GM21619 (cell line): ENCODE data around the gene TNFRSF13B.
"Not testable (repeated sequence)": the region's sequence is repeated elsewhere in the genome, so short reads cannot be mapped to it uniquely, and the experiment has no call there.

Experiments used
- ATAC-seq: cut with Tn5 transposase; IDR thresholded peaks from one replicate; pipeline ENCODE4 v1.9.1; 2021; ENCODE audit not compliant: unreplicated experiment

The TNFRSF13B gene

DNA sequence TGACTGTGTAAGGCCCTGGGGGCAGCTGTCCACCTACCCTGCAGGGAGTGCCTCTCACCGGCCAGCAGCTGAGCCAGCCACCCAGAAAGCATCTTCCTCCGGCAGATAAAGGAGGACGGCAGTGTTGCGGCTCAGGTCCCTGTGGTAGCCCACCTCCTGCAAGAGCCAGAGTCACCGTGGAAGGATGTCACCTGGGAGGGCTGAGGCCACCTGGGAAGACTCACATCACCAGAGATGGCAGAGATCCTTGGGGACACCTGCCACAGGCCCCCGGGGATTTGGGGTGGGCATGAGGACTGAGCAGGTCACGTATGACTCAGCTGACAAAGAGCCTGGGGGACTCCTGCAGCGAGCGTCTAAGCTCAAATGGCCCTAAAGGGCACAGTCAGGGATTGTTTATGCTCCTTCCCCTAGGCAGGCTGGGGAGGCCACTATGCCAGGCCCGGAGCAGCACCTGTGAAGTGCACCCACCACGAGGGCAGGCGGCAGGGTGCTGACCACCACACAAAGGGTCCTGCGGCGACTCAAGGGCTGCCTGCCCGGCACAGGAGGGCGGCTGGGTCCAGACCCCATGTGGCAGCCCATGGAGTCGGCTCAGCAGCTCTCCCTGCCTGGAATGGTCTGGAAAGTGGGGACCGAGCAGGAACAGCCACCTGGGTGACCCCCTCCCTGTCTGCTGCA, 44.1 kb downstream of the TNFRSF13B start:
- ATAC-seq = no peak

DNA sequence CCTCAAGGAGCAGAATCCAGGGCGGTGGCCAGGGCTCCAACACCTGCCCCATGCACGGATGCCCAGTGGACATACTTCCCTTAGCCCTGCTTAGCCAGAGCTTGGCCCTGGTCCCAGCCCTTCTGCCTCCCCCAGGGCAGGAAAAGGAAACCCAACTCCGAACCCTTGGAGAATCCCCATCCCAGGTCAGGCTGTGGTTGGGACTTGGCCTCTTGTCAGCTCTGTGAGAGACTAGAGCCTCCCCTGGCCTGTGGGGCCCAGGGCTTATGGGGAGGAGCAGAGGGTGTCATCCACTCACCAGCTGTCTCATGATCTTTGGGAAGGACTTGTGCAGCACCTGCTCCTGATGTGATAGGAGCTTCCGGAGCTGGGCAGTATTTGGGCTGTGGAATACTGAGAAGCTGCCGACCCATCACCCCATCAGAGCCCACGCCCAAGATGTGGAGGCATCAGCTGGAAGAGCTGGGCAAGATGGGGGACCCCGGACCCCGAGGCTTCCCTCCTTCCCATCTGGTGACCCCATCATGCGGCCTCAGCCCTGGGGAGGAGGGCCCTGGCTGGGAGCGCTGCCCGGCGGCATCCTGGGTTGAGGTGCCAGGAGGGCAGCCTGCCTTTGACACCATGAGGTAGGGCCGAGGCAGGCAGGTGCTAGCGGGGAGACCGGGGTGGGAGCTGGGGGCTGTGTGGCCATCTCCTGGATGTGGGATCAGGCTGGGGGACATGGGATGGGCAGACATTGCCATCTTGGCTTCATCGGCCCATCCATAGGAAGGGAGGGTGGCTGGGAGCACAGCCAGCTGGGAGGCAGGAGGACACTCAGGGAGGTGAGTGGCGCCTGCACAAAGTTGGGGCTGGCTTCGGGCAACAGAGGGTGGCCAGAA, 45.1 kb downstream of the TNFRSF13B start:
- ATAC-seq = no peak

DNA sequence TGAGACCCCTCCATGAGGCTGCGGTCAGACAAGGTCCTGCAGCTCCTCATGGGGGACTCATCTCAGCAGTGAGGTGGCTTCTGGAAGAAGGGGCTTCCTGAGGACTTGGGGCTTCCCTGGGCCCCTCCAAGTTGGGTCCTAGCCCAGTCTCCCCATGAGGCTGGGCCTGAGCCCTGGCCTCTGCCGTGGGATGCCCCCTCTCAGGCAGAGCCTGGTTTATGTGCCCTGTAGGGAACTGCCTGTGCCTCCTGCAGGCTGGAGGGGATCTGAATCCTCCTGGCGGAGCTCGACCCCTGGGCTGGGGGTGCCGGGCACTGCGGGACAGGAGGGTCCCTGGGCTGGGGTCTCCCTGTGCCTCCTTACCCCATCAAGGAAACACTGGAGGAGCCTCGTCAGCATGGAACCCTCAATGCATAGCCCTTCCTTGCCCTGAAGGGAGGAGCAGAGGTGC, 45.8 kb downstream of the TNFRSF13B start:
- no peak for ATAC-seq

DNA sequence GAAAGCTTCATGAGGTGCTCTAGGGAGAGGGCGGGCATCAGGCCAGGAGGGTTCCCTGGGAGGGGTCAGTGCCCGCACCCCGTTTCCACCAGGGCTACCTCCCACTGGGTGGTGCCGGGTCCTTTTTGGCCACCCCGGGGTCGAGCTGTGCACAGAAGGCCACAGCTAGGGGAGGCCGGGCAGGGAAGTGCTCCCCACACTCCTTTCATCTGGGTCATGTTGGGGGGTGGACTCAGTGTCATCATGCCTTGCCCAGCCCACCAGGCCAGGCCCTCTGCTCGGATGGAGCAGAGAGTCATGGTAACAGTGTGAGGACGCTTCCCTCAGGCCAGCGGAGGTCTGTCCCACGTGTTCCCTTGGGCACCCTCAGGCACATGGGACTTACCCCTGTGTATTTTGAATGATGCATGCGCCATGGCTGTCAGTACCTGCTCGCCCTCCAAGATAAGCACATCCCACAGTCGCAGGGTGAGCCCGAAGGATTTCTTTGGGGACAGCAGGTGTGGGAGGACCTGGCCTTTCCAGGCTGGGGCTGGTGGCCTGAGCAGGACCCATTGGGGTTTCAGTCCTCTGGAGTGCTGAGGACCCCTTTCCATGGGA, 46.4 kb downstream of the TNFRSF13B start:
- no peak for ATAC-seq

DNA sequence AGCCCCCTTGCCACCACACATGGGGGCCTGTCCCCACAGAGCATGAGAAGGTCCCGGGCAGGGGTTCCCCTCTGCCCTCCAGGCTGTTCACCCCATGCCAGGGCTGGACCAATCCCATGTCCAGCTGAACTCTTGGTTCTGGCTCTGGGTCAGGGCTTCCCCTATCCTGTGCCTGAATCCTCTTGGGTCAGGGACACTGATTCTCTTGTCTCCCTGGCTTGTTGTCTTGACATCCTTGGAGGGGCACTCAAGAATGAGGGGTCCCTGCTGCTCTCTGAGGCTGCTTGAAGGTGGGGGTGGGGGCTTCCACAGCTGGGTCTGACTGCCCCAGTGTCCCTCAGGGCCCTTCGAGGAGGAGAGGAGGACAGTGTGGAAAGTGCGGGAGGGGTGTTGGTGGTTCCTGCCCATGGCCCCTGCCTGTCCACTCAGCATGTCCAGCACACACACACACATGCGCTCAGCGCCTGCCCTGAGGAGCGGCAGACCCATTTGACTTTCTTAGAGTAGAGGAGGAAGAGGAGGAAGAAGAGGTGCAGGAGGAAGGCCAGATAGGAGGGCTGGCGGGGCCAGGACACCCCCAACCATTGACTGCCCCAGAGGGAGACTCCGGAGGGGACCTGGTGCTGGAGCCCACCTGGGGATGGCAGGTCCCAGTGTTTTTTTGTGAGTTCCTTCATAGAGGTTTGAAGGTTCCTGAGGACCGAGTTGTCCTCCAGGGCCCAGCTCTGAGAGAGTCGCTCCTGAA, 47.0 kb downstream of the TNFRSF13B start:
- no peak for ATAC-seq

DNA sequence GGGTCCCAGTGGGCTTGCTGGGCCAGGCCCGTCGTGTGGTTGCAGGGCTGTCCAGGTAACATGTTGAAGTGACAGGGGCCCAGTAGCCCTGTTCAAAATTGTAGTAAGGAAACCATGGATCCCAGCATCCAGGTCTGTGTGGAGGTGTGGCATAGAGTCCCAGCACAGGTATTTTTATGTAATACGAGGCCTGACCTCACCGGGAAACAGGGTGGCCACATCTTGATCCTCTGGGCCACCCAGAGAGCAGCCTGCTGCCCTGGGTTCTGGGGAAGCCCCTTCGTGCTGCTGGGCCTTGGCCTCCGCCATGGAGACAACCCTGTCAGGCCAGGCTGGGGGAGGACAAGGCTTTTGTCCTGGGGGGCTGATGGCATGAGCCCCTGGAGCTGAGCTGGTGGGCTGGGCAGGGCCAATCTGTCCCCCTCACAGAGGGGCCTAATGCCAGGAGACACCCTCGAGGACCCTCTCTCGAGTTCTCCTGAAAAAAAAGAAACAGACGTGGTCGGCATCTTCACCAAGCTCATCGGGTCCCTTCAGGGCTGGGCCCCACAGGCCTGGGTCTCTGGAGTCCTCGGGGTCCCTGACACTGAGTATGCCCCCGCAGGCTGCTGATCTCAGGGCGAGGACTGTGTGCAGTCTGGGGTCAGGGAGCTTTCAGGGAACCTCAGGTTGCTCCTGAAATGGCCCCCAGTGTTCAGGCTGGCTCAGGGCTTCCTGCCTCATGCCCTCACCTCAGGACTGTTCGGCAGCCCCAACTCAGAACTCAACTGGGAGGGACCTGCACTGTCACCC, 47.8 kb downstream of the TNFRSF13B start:
- no peak for ATAC-seq

DNA sequence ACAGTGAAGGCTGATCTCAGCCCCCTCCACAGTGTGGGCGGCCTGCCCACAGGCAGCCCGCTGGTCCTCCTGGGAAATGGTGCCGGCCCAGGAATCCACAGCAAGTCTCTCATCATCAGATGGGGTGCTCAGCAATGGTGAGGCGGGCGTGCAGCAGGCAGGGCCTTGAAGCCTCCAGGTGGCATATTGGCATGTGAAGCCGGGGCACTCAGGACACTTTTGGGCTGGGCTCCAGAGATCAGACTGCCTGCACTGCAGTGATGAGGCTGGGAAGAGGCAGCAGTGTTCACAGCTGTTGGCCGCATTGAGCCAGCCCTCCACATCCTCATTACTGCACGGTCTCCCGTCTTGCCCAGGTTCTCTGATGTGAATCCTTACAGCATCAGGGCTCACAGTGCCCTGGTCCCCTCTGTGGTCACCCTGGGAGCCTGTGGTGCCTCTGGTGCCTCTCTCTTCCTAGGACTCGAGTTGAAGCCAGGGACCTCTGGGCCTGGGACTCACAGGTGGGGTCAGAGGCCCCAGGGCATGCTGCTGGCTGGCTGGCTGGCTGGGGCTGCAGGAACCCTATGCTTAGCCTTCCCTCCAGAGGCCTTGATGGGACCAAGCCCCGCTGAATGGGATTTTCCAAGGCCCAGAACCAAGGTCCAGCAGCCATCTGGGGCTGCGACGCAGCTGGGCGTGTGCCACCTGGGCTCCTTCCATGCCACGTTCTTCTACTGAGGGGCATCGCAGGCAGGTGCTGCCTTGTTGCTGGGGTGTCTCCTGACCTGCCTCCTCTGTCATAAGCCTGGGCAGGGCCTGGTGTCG, 48.6 kb downstream of the TNFRSF13B start:
- no peak for ATAC-seq

DNA sequence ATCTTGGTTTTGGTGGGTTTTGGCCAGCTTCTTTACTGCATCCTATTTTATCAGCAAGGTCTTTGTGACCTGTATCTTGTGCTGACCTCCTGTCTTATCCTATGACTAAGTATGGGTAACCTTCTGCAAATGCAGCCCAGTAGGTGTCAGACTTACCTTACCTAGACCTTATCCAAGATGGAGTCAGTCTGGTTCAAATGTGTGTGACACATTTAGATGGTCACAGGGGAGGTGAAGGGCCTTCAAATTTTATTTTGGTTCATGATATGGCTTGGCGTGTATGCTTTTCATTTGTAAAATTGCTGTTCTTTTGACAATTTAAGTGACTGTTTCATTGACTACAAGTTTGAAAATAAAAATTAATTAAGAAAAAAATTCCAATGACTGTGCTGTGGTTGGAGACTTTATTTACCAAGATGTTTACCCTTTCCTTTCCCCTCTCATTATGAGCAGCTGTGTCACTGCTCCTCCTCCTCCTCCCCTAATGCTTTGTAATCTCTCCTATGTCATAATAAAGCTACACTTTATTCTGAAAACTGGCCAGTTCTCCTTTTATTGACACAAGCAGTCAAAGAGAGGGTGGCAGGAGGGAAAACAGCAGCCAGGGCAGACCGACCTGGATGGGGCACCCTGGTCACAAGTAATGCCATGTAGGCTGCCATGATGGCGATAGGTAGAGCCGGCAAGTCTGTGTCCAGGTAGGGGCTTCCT, 49.4 kb downstream of the TNFRSF13B start:
- ATAC-seq = no peak

DNA sequence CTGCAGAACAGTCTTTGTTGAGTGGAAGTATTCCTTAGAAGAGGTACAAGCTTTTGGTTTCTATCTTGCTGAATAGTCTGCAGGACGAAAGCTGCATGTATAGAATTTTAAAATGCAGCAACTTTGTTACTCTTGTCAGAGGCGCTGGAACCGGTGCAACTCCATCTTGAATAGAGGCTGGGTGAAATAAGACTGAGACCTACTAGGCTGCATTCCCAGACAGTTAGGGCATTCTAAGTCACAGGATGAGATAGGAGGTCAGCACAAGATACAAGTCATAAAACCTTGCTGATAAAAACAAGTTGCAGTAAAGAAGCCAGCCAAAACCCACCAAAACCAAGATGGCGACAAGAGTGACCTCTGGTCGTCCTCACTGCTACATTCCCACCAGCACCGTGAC, 50.5 kb downstream of the TNFRSF13B start:
- ATAC-seq = not testable (repeated sequence)

DNA sequence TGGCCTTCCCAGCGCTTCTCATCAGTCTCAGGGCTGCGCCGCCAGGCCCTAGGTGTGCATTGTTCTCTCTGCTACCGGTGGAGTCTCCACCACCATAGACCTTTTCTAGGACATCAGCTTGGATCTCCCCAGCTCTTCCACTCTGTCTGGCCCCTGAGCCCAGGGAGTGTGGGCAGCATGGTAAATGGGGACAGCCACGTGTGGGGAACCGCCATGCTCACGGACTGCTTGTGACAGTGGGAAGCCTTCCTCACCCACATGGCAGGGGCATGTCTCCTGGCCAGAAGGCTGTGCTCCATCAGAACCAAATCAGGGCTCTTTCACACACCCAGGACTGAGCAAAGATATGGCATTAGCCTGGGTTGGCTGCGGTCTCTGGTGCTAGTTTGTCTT, 51.3 kb downstream of the TNFRSF13B start:
- no peak for ATAC-seq

DNA sequence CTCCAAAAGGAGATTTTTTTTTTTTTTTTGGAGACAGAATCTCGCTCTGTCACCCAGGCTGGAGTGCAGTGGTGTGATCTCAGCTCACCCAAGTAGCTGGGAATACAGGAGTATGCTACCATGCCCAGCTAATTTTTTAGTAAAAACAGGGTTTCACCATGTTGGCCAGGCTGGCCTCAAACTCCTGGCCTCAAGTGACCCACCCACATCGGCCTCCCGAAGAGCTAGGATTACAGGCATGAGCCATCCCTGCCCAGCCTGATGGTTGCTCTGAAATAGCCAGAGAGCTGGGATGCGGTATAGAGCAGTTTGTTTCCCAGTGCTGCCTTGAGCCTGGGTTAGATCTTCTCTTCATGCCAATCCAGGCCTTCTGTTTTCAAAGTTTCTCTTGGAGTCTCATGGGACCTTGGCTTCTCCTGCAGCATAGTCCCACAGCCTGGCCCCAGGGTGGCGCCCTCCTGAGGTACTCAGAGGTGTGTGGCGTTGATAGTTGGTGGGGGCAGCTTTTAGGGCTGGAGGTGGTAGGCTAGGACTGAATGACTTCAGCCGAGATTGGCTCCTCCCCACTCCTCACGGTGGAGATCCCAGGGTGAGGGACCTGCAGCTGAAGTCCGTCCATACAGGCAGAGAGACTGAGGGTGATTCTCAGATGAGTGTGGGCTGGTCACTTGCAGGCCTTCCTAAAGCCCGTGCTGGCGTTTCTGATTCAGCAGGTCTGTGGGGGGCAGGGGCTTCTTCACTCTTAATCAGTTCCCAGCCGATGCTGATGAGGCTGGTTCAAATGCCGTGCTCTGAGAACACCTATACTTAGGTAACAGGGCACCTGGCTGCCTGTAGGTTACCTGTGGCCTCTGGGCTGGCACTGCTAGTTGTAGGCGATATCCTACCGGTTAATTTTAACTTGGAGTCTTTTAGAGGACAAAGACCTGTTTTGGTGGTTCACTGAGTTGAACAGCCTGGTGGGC, 52.0 kb downstream of the TNFRSF13B start:
- ATAC-seq = no peak

DNA sequence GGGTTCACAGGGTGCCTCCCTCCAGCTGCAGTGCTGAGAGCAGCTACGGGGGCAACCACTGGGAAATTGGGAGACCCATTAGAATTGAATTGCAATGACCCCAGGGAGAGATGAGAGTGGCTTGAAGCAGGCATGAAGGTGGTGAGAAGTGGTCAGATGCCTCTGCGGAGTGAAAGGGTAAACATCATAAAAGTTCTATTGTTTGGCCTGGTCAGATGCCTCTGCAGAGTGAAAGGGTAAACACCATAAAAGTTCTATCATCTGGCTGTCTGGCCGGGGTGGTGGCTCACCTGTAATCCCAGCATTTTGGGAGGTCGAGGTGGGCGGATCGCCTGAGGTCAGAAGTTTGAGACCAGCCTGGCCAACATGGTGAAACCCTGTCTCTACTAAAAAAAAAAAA, 53.5 kb downstream of the TNFRSF13B start:
- ATAC-seq = no peak

DNA sequence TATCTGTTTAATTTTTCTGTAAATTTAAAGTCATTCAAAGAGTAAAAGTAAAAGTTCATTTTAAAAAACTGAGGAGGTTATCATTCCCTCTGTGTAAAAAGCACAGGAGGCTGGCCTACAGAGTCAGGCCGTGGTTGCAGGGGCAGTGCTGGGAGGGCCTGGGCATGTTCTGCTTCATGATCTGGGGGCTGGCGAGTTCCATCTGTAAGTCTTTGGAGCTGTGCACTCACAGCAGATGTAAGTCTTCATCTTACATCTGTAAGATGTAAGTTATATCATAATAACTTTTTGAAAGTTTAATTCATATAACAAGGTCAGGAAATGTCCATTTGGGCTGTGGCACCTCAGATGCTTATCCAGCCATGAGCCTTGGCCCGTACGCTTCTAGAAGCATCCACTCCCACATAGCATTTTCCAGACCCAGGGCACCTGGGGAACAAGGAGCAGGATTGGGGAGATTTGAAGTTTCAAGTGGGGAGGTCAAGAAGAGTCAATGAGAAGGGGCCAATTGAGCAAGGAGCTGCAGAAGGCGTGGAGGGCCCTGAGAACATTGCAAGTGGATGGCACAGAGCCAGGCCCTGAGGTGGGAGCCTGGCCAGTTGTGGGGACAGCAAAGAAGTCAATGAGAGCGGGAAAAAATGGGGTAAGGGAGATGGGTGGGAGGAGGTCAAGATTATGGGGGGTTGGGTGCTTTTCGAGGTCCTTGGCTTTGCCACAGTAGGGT, 54.1 kb downstream of the TNFRSF13B start:
- no peak for ATAC-seq

DNA sequence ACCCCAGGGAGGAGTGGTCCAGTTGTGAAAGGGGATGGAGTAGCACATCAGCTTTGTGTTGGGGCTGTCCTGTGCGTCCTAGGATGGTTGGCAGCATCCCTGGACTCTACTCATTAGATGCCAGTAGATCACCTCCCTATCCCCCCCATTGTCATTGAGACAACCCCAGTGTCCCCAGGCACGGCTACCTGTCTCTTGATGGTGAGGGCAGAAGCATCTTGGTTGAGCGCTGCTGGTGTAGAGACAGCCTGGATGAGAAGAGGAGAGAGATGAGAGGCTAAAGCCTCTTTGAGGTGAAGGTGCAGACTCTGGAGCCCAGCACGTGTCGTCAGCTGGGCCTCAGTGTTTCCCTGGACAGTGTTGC, 55.4 kb downstream of the TNFRSF13B start:
- no peak for ATAC-seq

DNA sequence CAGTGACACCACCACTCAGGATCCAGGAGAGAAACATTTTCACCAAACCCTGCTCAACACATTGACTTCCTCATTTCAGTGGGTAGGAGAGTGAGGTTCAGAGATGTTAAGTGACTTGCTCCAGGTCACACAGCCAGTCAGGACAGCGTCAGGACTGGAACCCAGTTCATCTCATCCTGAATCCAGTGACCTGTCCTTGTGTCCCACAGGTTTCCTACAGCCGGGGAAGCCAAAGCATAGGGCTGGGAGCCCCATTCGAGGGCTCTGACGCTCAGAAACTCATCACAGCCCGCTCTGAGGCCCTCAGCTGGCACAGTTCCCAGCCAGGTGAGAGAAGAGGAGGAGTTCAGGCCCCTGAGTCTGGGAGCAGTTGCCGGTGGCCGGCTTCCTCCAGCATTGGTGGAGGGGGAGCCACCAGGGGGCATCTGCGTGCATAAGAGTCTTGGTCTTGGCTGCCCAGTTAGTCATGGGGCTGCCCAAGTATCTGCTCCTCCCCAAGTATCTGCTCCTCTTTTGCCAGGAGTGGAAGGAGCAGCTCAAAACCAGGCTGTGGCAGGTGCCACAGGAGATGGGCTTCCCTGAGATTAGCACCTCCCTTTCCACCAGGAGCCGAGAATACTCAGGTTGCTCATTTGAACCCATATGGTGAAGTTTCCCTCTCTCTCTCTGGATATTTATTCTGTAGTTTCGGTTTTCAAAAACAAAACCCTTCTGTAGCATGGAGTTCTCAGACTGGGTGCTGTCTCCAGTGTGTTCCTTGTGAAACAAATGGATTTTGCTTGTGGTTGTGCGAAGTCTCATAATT, 56.0 kb downstream of the TNFRSF13B start:
- no peak for ATAC-seq

DNA sequence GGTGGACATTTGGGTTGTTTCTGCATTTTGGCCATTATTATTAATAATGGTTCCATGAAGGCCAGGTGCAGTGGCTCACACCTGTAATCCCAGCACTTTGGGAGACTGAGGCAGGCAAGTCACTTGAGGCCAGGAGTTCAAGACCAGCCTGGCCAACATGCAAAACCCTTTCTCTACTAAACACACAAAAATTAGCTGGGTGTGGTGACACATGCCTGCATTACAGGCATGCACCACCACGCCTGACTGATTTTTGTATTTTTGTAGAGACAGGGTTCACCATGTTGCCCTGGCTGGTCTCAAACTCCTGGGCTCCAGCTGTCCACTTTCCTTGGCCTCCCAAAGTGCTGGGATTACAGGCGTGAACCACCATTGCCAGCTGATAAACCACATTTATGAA, 58.5 kb downstream of the TNFRSF13B start:
- no peak for ATAC-seq
